ENCODE measurements around the gene DDRGK1. TPM values are rescaled to one million over a fixed set of nuclear protein-coding genes. Genes with fewer than 3 reads are reported as not detected.

Gene DDRGK1
- total and polyA plus RNA-seq, 2 of the 4 experiments (the other 2 are of a cell fraction), result 12.2 to 29.6 TPM

- in situ Hi-C loops (cut with MboI; ENCODE audit: low sequenced_read_pairs) (no loop called here), intact Hi-C loops (cut with micrococcal nuclease) (no loop called here), dilution Hi-C loops (cut with HindIII; ENCODE audit: low sequenced_read_pairs, unreplicated experiment) (no loop called here)
- Histone ChIP-seq H2BK20ac (ENCODE audit: low read depth, low read length) (no peak overlapping the region), H3K9me3 (ENCODE audit: control insufficient read depth, insufficient read depth, low read length) (no peaks in the 10 kb centered on the region), H4K91ac (ENCODE audit: insufficient read depth, low read depth, low read length) (no peak overlapping the region), H2BK120ac (ENCODE audit: low read depth, low read length) (no peak overlapping the region), H3K23ac (ENCODE audit: low read depth, low read length) (no peak overlapping the region), H3K9me1 (ENCODE audit: insufficient read depth, low read length) (no peaks in the 10 kb centered on the region), H2AFZ (replicated peaks; ENCODE audit: low read length, poor library complexity) (no peak overlapping the region), H3K27ac (ENCODE audit: insufficient read depth, low read length) (no peak overlapping the region), H3K4me3 (ENCODE audit: insufficient read depth, low read depth, low read length) (no peak overlapping the region), H3K4ac (ENCODE audit: low read depth, low read length) (no peak overlapping the region), H3K56ac (ENCODE audit: extremely low read depth, insufficient read depth, low read length) (no peak overlapping the region), H3K9ac (ENCODE audit: low read depth, low read length) (no peak overlapping the region), H3K4me2 (ENCODE audit: low read depth, low read length) (no peak overlapping the region), H4K5ac (ENCODE audit: low read depth, low read length) (no peak overlapping the region), H3K14ac (replicated peaks; ENCODE audit: low read depth, low read length) (no peak overlapping the region), H3K18ac (ENCODE audit: low read depth, low read length) (no peak overlapping the region), H2AK9ac (replicated peaks; ENCODE audit: low read depth, low read length, poor library complexity) (no peak overlapping the region), H2BK5ac (ENCODE audit: low read depth, low read length, poor library complexity, severe bottlenecking) (no peak overlapping the region), H2BK15ac (ENCODE audit: low read depth, low read length) (no peak overlapping the region), H3K27me3 (ENCODE audit: control insufficient read depth, insufficient read depth, low read length) (peaks cover 30% of the 10 kb centered on the region), H3K79me1 (ENCODE audit: low read depth in 1 of 2, low read length in 2 of 2) (no peaks in the 10 kb centered on the region), H3K36me3 (ENCODE audit: control insufficient read depth, insufficient read depth, low read length) (no peaks in the 10 kb centered on the region), H2AK5ac (ENCODE audit: low read depth, low read length) (no peak overlapping the region), H4K8ac (ENCODE audit: low read depth in 2 of 2, low read length in 2 of 2) (no peak overlapping the region), H3K4me1 (ENCODE audit: control insufficient read depth, insufficient read depth, low read length) (peaks cover 5% of the 10 kb centered on the region; the same call in 1 of the 2 replicates), H4K20me1 (ENCODE audit: insufficient read depth, low read length) (no peaks in the 10 kb centered on the region)
- TF ChIP-seq FOS (IDR thresholded peaks at IDR 0.05; ENCODE audit: low read depth, low read length) (no peak), MAFK (IDR thresholded peaks at IDR 0.05; ENCODE audit: low read depth, low read length) (no peak), CHD1 (IDR thresholded peaks at IDR 0.05; ENCODE audit: low read depth, low read length) (no peak), RFX5 (IDR thresholded peaks at IDR 0.05; ENCODE audit: low read depth, low read length) (no peak), CTCF (conservative IDR thresholded peaks at IDR 0.05; ENCODE audit: low read depth, low read length) (no peak), CEBPB (IDR thresholded peaks at IDR 0.05; ENCODE audit: low read depth, low read length) (no peak), MXI1 (IDR thresholded peaks at IDR 0.05; ENCODE audit: borderline replicate concordance, low read depth, low read length) (no peak), BHLHE40 (IDR thresholded peaks at IDR 0.05; ENCODE audit: low read depth, low read length) (no peak), RAD21 (IDR thresholded peaks at IDR 0.05; ENCODE audit: low read length) (no peak), POLR2A (IDR thresholded peaks at IDR 0.05; ENCODE audit: low read depth, low read length) (no peak), SMC3 (IDR thresholded peaks at IDR 0.05; ENCODE audit: low read depth, low read length) (no peak), RCOR1 (IDR thresholded peaks at IDR 0.05; ENCODE audit: insufficient replicate concordance, low read length) (no peak), MAZ (IDR thresholded peaks at IDR 0.05; ENCODE audit: borderline replicate concordance, low read depth, low read length) (no peak), NFE2L2 (IDR thresholded peaks at IDR 0.05; ENCODE audit: low read depth, low read length) (no peak)
- TF ChIP-seq, protein P1, sequence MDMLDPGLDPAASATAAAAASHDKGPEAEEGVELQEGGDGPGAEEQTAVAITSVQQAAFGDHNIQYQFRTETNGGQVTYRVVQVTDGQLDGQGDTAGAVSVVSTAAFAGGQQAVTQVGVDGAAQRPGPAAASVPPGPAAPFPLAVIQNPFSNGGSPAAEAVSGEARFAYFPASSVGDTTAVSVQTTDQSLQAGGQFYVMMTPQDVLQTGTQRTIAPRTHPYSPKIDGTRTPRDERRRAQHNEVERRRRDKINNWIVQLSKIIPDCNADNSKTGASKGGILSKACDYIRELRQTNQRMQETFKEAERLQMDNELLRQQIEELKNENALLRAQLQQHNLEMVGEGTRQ (IDR thresholded peaks at IDR 0.05; ENCODE audit: low read depth, low read length), result no peak
- TF ChIP-seq, protein P2, sequence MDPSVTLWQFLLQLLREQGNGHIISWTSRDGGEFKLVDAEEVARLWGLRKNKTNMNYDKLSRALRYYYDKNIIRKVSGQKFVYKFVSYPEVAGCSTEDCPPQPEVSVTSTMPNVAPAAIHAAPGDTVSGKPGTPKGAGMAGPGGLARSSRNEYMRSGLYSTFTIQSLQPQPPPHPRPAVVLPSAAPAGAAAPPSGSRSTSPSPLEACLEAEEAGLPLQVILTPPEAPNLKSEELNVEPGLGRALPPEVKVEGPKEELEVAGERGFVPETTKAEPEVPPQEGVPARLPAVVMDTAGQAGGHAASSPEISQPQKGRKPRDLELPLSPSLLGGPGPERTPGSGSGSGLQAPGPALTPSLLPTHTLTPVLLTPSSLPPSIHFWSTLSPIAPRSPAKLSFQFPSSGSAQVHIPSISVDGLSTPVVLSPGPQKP (IDR thresholded peaks at IDR 0.05; ENCODE audit: borderline replicate concordance, low read depth, low read length), result no peak
- BruUV-seq (replicated peaks), result no TSS peak
- ATAC-seq (ENCODE audit: low read depth), result no peak
- POLR2A ChIA-PET (ENCODE audit: unreplicated experiment), result no interaction called here
- CTCF ChIA-PET, result no interaction called here
- WGBS, 2 experiments (ENCODE audit: extremely low coverage in 2 of 2, insufficient read length in 1 of 2), result 53% methylated on average over 12 of the region's 25 CpGs; no CpG with 5 or more reads in 1 of the 2 experiments
- DNase-seq, result no peak
Measured at GRCh38 chr20:3167738-3168078, 36.8 kb downstream of the DDRGK1 start.

Data from IMR-90 (cell line).